Natural killer cell (primary cell): ENCODE data around the gene ANKRD39. TPM values are rescaled to one million over a fixed set of nuclear protein-coding genes. Genes with fewer than 3 reads are reported as not detected.
"Not testable (repeated sequence)": the region's sequence is repeated elsewhere in the genome, so short reads cannot be mapped to it uniquely, and the experiment has no call there.

Source experiments
- ATAC-seq, 3 donors: fragments of 150-1000 bp in 2 of 3; fragments of 200-7000 bp in 1 of 3; cut with Tn5 transposase; 1 replicate in 1 of 3; 2 replicates in 2 of 3; pipeline ENCODE4 v1.10.0; 2021; ENCODE audit warnings: mild to moderate bottlenecking in 2 of 3, moderate library complexity in 2 of 3
- DNase-seq, 2 donors: peaks; one replicate each; pipeline versions ENCODE4 v3.0.0 to v3.0.0-alpha.2; 2013 to 2021; ENCODE audit warnings: mixed read lengths in 1 of 2
- H3K27ac ChIP-seq: one replicate; pipeline ENCODE4 v1.5.1; 2013; ENCODE audit warnings: mild to moderate bottlenecking, low read length
- H3K27me3 ChIP-seq: one replicate; pipeline ENCODE4 v1.6.1; 2013; ENCODE audit warnings: low read length; ENCODE audit not compliant: control insufficient read depth, insufficient read depth
- H3K36me3 ChIP-seq: one replicate; pipeline ENCODE4 v1.6.1; 2013; ENCODE audit warnings: low read length; ENCODE audit not compliant: control insufficient read depth, insufficient read depth
- H3K4me1 ChIP-seq: one replicate; pipeline ENCODE4 v1.6.1; 2013; ENCODE audit warnings: low read length; ENCODE audit not compliant: control insufficient read depth, insufficient read depth
- H3K4me3 ChIP-seq: one replicate; pipeline ENCODE4 v1.5.1; 2013; ENCODE audit warnings: low read length
- H3K9me3 ChIP-seq: one replicate; pipeline ENCODE4 v1.6.1; 2013; ENCODE audit warnings: low read length; ENCODE audit not compliant: control insufficient read depth, insufficient read depth
- H3K27ac Mint-ChIP-seq, 2 donors: one replicate each; pipeline ENCODE4 v1.8.0; 2022; ENCODE audit warnings: mild to moderate bottlenecking in 2 of 2, mixed read lengths in 2 of 2, moderate library complexity in 1 of 2
- H3K27me3 Mint-ChIP-seq, 2 donors: one replicate each; pipeline ENCODE4 v1.8.0; 2022; ENCODE audit warnings: low read depth in 2 of 2, mixed read lengths in 2 of 2
- H3K36me3 Mint-ChIP-seq: one replicate; pipeline ENCODE4 v1.8.0; 2022; ENCODE audit warnings: mixed read lengths
- H3K4me1 Mint-ChIP-seq, 2 donors: one replicate each; pipeline ENCODE4 v1.8.0; 2022; ENCODE audit warnings: mixed read lengths in 2 of 2
- H3K4me3 Mint-ChIP-seq: one replicate; pipeline ENCODE4 v1.8.0; 2022; ENCODE audit warnings: mild to moderate bottlenecking, moderate library complexity, mixed read lengths
- H3K9me3 Mint-ChIP-seq, 2 donors: one replicate each; pipeline ENCODE4 v1.8.0; 2022; ENCODE audit warnings: mixed read lengths in 2 of 2
- WGBS: methylation state at CpG from one replicate; pipeline ENCODE4 v1.1.7; 2013; ENCODE audit warnings: missing lambda C conversion rate; ENCODE audit not compliant: insufficient coverage; 5-methylcytosine and 5-hydroxymethylcytosine counted together
- intact Hi-C: fragments of 100-400 bp; cut with micrococcal nuclease; formaldehyde crosslinking; loops from one replicate; pipeline ENCODE4 v1.14.2; 2022
- total RNA-seq, 4 donors: library from RNA; stranded (reverse); fragments of 120-200 nt in 1 of 4; gene quantifications; one replicate each; pipeline versions ENCODE4 v1.2.3 to v1.2.4, GENCODE V29; 2013 to 2022
- TF ChIP-seq, protein P1 (sequence below): fragments of 200-600 bp; IDR thresholded peaks from one replicate; pipeline ENCODE4 v1.8.0; 2022; ENCODE audit warnings: antibody characterized with exemption

ANKRD39 gene
- total RNA-seq, 3 donors from 2014 or later (not counting 1 experiment from before 2014, with no cell fraction given) = 15.5 to 22.3 (median 21.6) TPM

DNA sequence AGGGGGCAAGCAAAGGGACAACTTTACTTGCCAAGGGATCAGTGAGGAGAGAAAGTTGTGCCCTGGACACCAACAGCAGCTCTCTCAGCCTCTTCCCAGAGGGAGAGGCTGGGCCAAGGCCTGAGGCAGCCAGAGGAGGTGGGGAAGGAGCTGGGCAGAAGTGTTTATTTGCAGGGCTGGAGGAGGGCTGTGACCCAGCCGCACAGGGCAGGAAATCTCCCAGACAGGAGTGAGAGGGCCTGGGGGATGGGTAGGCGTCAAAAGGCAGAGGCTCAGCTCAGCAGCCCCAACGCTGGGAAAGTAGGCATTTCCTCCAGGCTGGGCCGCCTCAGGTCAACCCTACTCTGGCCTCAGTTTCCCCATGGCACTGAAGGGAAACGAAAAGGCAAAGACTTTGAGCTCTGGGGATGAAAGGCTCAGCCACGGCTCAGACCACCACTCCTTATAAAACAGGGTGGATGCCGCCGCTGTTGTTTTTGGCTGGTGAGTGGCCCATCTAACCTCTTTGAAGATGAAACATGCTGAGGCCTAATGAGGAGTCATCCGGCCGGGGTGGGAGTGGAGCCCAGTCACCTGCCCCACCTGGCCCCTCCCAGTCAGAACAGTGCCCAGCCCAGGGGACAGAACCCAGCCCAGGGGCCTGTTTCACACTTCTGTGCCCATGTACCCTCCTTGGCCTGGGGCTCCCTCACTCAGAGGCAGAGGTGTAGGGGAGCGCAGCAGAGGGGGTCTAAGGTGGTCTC is 33.9 kb upstream of the ANKRD39 start:
- TF ChIP-seq, protein P1, sequence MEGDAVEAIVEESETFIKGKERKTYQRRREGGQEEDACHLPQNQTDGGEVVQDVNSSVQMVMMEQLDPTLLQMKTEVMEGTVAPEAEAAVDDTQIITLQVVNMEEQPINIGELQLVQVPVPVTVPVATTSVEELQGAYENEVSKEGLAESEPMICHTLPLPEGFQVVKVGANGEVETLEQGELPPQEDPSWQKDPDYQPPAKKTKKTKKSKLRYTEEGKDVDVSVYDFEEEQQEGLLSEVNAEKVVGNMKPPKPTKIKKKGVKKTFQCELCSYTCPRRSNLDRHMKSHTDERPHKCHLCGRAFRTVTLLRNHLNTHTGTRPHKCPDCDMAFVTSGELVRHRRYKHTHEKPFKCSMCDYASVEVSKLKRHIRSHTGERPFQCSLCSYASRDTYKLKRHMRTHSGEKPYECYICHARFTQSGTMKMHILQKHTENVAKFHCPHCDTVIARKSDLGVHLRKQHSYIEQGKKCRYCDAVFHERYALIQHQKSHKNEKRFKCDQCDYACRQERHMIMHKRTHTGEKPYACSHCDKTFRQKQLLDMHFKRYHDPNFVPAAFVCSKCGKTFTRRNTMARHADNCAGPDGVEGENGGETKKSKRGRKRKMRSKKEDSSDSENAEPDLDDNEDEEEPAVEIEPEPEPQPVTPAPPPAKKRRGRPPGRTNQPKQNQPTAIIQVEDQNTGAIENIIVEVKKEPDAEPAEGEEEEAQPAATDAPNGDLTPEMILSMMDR = no peak
- Histone ChIP-seq H3K4me1 (peaks cover 42% of the 10 kb centered on the region), H3K27ac (no peak overlapping the region), H3K4me3 (no peak overlapping the region), H3K36me3 (no peaks in the 10 kb centered on the region), H3K9me3 (no peaks in the 10 kb centered on the region), H3K27me3 (no peaks in the 10 kb centered on the region)
- no peaks in the 10 kb centered on the region for H3K27me3 Mint-ChIP-seq
- H3K9me3 Mint-ChIP-seq = no peaks in the 10 kb centered on the region
- peak; percentile 72 to 88 (median 73) for ATAC-seq
- 62% methylated on average over 11 of the region's 11 CpGs for WGBS
- peak overlapping the region in 1 of 2 donors; percentile 77 for H3K27ac Mint-ChIP-seq
- no peaks in the 10 kb centered on the region for H3K36me3 Mint-ChIP-seq
- DNase-seq = peak in 1 of 2 donors; percentile 67
- H3K4me1 Mint-ChIP-seq = peaks cover 32 to 53% of the 10 kb centered on the region in 2 donors
- intact Hi-C loops = no loop called here
- no peak overlapping the region for H3K4me3 Mint-ChIP-seq

DNA sequence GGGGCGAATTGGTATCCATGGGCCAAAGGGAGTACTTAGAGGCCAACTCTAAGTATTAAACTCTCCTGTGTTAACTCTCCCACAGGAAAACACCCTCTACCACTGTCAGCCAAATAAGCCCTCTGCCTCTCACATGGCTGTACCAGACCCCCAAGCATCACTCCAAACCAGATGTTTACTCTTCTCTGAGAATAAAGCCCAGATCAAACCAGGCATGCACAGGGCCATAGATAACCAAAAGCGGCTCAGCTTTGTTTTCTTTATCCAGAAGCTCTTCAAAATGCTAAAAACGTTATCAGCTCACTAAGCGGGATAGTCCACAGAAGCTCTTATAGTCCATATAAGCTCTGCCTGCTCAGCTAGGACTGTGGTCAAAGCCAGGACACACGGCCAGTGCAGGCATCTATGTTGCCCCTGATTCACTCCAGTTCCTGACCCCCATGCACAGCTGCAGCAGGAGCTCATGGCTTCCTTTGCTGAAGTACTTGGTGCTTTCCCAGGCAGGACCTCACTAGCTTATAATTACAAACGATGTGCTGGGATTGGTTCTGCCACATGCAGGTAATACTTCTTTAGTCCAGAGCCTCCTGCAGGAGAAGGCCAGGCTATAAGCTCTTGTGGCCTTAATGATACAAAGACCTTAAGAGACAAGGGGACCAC is 33.0 kb upstream of the ANKRD39 start:
- H3K27me3 ChIP-seq = no peaks in the 10 kb centered on the region
- H3K4me1 ChIP-seq = peaks cover 40% of the 10 kb centered on the region
- 89% methylated on average over 6 of the region's 6 CpGs for WGBS
- Mint-ChIP-seq H3K4me3 (no peak overlapping the region), H3K36me3 (no peaks in the 10 kb centered on the region), H3K4me1 (peaks cover 25 to 50% of the 10 kb centered on the region in 2 donors), H3K27me3 (no peaks in the 10 kb centered on the region), H3K9me3 (no peaks in the 10 kb centered on the region), H3K27ac (peak overlapping the region in 1 of 2 donors; percentile 77)
- H3K36me3 ChIP-seq = no peaks in the 10 kb centered on the region
- no peaks in the 10 kb centered on the region for H3K9me3 ChIP-seq
- no peak overlapping the region for H3K27ac ChIP-seq
- TF ChIP-seq, protein P1 = no peak
- intact Hi-C loops = no loop called here
- no peak overlapping the region for H3K4me3 ChIP-seq
- DNase-seq (no peak), ATAC-seq (no peak)

DNA sequence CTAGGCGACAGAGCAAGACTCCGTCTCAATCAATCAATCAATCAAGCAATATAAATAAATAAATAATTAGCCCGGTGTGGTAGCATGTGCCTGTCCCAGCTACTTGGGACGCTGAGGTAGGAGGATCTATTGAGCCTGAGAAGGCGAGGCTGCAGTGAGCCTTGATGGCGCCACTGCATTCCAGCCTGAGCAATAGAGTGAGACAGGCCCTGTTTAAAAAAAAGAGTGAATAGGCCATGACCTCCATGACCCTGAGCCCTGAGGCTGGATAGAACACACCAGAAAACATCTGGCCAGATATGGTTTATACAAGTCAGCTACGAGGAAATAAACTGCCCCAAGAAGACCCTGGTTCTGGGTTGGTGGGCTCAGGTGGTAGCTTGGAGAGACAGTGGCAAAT is 32.4 kb upstream of the ANKRD39 start:
- TF ChIP-seq, protein P1 = no peak
- DNase-seq (no peak), ATAC-seq (no peak)
- H3K36me3 ChIP-seq = no peaks in the 10 kb centered on the region
- no peak overlapping the region for H3K4me3 ChIP-seq
- Mint-ChIP-seq H3K4me1 (peaks cover 25 to 49% of the 10 kb centered on the region in 2 donors), H3K27me3 (no peaks in the 10 kb centered on the region), H3K36me3 (no peaks in the 10 kb centered on the region), H3K27ac (no peak overlapping the region), H3K4me3 (no peak overlapping the region), H3K9me3 (no peaks in the 10 kb centered on the region)
- no peaks in the 10 kb centered on the region for H3K9me3 ChIP-seq
- intact Hi-C loops = no loop called here
- H3K27ac ChIP-seq = no peak overlapping the region
- H3K27me3 ChIP-seq = no peaks in the 10 kb centered on the region
- 96% methylated on average over 7 of the region's 7 CpGs for WGBS
- H3K4me1 ChIP-seq = peaks cover 39% of the 10 kb centered on the region

DNA sequence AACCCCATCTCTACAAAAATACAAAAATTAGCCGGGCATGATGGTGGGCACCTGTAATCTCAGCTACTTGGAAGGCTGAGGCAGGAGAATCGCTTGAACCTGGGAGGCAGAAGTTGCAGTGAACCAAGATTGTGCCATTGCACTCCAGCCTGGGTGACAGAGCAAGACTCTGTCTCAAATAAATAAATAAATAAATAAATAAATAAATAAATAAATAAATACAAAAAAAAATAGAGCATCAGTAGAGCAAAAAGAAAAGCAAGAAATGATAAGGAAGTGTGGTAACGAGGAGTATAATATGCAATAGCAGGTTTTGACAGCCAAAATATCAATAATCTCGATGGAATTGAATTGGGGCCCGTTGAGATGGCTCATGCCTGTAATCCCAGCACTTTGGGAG is 31.7 kb upstream of the ANKRD39 start:
- H3K36me3 ChIP-seq, ATAC-seq, intact Hi-C loops, DNase-seq, H3K27ac ChIP-seq, H3K9me3 Mint-ChIP-seq, H3K36me3 Mint-ChIP-seq, H3K27ac Mint-ChIP-seq, H3K9me3 ChIP-seq, H3K4me3 Mint-ChIP-seq, H3K27me3 Mint-ChIP-seq, H3K4me3 ChIP-seq, H3K27me3 ChIP-seq: not testable (repeated sequence)
- WGBS = 89% methylated on average over 3 of the region's 5 CpGs
- peaks cover 39% of the 10 kb centered on the region for H3K4me1 ChIP-seq
- peaks cover 25 to 44% of the 10 kb centered on the region in 2 donors for H3K4me1 Mint-ChIP-seq
